AG08396 (cell line): ENCODE results near the gene TMEM178B.
"Not testable (repeated sequence)": the region's sequence is repeated elsewhere in the genome, so short reads cannot be mapped to it uniquely, and the experiment has no call there.

Experiments used
- DNase-seq: peaks from one replicate; pipeline ENCODE4 v3.0.0; 2012; ENCODE audit warnings: low spot score, mixed read lengths

TMEM178B gene

GRCh38 chr7:141142058-141142457 lies 68.2 kb downstream of the TMEM178B start:
- DNase-seq, result no peak

GRCh38 chr7:141144921-141145629 lies 71.2 kb downstream of the TMEM178B start:
- DNase-seq, result no peak

GRCh38 chr7:141145630-141145982 lies 71.7 kb downstream of the TMEM178B start:
- no peak for DNase-seq

- DNase-seq, result no peak
Measured at GRCh38 chr7:141147482-141147881, 73.6 kb downstream of the TMEM178B start.

DNA sequence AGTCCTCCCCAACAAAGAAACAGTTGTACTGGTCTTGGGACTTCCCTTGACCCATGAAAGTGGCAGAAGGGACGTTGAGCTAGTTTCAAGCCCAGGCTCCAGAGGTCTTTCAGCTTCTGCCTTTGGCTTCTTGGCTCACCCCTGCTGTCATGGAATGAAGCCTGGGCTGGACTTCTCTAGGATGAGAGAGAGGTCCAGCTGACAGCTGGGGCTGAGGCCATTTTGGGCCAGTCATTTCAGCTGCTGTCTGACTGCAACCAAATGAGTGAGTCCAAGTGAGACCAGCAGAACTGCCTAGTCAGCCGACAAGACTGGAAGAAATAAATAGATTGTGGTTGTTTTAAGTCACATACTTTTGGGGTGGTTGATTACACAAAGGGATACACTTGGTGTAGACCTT lies 76.6 kb downstream of the TMEM178B start:
- no peak for DNase-seq

GRCh38 chr7:141151746-141152145 lies 77.9 kb downstream of the TMEM178B start:
- DNase-seq, result no peak

DNA sequence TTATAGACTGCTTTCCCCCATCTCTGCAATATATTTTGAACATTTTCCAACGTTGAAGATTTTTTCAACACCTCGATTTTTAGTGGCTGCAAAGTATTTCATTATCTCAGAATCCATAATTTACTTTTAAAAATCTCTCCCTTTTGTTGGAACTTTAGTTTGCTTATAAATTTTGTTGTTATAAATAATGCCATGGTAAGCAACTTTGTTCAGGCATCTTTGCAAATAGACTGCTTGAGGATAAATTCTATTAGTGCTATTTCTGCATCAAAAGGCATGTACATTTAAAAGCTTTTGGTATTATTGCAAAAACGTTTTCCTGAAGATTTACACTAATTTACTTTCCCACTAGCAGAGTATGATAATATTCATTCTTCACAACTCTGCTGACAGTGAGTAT lies 79.4 kb downstream of the TMEM178B start:
- DNase-seq, result no peak

DNA sequence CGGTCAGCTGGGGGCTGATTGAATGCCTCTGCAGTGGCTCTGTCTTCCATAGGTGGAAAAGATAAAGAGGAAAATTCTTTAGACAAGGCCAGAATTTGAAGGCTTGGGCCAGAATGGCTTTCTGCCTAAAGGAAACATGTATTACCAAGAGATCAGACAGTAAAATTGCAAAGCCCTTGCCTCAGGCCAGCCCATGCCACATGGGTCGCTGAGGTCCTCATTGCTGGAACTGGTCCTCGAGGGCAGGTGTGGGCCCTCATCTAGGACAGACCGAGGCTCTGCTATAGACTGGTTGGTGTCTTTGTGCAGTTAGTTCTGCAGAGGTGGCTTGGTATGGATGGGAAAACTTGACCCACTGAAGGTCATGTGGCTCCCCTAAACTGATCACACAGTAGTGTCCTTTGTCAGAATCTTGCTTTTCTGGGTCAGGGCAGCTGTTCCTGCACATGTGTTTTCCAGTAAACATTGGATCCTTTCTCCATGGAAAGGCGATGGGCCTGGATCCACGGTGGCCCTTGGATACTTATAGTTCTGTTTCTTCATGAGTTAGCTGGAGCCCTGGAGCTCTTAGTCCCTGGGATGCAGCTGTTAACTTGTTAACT lies 80.4 kb downstream of the TMEM178B start:
- no peak for DNase-seq

- no peak for DNase-seq
Measured at GRCh38 chr7:141156407-141156806, 82.5 kb downstream of the TMEM178B start.

GRCh38 chr7:141157138-141157765 lies 83.4 kb downstream of the TMEM178B start:
- no peak for DNase-seq

DNA sequence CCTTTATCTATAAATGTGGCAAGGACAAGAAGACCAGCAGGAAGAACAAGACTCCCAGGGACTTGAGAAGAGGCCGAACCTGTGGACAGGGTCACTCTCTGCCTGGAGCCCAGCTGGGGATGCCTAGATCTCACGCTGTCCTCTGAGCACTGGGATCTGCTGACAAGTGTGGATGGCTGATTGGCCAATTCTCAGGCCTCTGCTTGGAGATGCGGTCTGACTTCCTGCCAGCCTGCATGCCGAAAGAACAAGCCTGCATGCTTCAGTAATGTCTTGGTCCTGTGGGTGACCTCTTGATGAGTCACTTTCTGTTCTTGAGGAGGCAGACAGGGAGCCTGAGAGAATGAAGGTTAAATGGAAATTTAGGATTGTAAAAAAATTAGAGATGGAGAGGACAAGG lies 84.7 kb downstream of the TMEM178B start:
- DNase-seq, result peak; percentile 89

DNA sequence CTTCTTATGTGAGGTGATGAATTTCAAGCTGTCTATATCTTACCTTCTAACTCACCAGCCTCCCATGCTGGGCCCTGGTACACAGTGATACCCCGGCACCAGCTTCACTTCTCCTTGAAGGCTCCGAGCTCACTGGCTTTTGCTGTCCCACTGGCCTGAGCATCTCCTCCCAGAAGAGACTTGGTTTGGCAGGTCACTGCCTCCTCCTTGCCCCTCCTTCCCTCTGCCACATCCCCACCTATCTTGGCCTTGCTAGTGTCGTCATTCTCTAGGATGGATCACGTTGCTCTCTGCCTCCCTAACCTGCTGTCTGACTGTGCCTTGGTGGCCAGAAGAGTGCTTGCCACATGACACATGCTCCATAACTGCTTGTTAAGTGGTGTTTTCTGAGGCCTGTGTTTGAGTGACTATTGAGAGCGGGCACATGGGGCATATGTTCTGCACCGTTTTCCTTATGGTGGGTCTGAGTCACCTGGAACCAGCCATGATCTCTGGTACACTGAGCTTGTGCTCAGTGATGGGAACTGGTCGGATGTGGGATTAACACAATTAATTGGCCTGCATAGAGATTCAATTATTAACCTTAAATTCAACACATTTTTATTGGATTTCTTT lies 86.5 kb downstream of the TMEM178B start:
- no peak for DNase-seq

- no peak for DNase-seq
Measured at GRCh38 chr7:141161550-141162535, 88.0 kb downstream of the TMEM178B start.

DNA sequence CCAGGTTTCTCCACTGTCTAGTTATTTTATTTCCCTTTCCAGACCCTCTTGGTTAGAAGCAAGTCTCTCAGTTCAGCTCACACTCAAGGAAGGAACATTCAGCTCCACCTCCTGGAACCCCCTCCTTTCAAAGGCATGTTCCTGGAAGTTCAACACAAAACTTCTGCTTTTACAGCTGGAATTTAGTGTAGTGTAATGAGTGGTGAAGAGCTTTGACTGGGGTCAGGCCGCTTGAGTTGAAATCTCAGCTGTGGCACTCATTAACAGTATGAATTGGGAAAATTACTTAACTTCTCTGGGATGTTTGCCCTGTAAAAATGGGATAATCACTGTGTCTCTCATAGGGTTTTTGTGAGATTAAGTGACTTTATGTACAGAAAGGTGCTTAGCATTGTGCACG lies 91.7 kb downstream of the TMEM178B start:
- no peak for DNase-seq

DNA sequence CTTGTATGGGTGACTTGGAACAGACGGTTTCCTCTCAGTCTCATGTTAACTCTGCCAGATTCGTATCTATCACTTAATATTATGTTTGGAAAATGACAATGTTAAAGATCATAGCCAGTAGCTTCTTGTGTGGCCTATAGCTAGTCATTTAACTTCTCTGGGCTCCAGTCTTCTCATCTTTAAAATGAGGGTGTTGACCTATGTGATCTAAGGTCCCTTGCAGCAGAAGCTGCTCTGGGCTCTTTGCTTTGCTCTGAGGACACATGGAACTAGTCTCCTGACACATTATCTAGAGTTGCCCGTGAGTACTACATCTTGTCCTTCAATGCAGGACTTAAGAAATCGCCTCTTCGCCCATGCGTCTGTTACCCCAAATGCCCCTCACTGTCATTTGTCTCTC lies 93.1 kb downstream of the TMEM178B start:
- DNase-seq, result no peak

DNA sequence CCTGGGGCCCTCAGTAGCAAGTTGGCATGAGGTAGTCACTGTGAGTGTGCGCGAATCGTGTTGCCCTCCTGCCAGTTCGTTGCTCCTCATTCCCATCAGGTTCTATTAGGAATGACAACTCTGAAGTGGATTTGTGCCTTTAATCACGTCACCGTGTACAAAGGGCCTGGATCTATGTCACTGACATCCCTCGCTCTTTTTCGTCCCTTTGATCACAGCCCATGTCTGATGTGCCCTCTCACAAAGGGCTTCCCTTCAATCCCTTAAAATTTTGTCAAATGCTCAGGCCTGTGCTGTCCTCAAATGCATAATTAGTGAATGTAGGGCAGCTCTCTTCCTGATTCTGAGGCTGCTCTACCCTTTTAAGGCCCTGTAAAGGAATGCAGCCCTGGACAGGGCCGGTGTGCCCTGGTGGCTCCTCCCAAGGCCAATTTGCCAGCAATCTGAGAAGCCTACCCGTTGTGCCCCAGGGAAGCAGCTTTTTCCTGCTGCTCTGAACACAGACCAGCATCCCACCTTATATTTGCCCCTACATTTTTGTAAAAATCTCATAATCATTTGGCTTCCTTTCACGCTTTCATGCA lies 93.6 kb downstream of the TMEM178B start:
- DNase-seq, result no peak

GRCh38 chr7:141169157-141169556 lies 95.3 kb downstream of the TMEM178B start:
- not testable (repeated sequence) for DNase-seq

GRCh38 chr7:141175728-141176127 lies 101.9 kb downstream of the TMEM178B start:
- not testable (repeated sequence) for DNase-seq

- DNase-seq, result not testable (repeated sequence)
Measured at GRCh38 chr7:141177120-141177519, 103.3 kb downstream of the TMEM178B start.

DNA sequence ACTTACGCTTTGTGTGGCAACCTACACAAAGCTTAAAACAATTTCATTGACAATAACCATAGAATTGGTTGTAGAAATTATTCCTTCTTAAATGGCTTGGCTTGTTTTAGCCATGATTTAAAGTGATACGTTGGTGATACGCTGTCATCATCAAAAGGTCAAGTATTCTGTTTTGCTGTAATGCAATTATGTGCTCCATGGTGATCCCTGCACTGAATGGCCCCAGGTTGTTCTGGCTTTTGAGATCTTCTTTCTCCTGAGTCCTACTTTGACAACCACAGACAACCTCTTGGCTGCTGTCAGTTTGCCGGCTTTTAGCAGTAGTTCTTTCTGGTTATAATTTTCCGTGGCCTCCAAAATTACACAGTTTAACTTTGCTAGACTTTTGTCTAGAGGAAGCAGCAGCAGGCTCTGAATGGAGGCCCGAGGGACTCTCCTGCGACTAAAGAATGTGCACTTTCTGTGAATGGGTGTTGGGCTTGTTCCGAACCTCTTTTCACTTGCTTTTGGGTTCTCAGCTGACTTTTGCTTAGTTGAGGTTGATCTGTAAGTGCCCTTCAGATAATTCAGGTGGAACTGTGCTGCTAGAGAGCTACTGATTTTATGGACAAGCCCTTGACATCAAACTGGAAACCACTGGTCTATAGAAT lies 104.7 kb downstream of the TMEM178B start:
- DNase-seq, result no peak

DNA sequence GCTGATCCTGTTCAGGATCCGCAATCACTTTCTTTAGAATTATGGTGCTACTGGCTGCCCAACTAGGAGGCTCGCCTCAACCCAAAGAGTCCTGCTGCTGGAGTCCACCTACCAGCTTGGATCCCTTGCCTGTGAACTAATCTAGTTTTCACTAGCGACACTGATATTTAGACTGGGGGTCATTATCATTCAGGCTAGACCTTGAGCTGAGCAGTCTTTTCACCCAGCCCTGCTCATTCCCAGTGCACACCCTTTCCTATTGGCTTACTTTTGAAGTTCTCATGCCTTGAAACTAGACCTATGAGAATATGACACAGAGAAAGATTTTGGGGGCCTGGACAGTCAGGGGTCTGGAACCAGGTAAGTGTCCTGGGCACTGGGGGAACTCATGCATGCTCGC lies 107.9 kb downstream of the TMEM178B start:
- no peak for DNase-seq
